HepG2 (cell line): Measurements from ENCODE around the gene SURF2. TPM values are rescaled to one million over a fixed set of nuclear protein-coding genes. Genes with fewer than 3 reads are reported as not detected.

Experiments
- ATF6 ChIP-seq: sonication (generic); formaldehyde crosslinking; conservative IDR thresholded peaks from 2 replicates; pipeline ENCODE4 v1.4.0; 2020; ENCODE audit warnings: missing genetic modification reagents
- FLYWCH1 ChIP-seq: sonication (generic); formaldehyde crosslinking; IDR thresholded peaks from 2 replicates; pipeline ENCODE4 v1.8.1; 2023; ENCODE audit warnings: mild to moderate bottlenecking, missing genetic modification reagents
- FOXO4 ChIP-seq: sonication (generic); formaldehyde crosslinking; conservative IDR thresholded peaks from 2 replicates; pipeline ENCODE4 v1.8.1; 2023; ENCODE audit warnings: missing genetic modification reagents
- HNRNPLL ChIP-seq: fragments of 200-400 bp; formaldehyde crosslinking; IDR thresholded peaks from 2 replicates; pipeline ENCODE4 v1.6.1; 2017; ENCODE audit warnings: mild to moderate bottlenecking, low read depth, low read length; ENCODE audit not compliant: poor library complexity, severe bottlenecking
- MIER3 ChIP-seq: IDR thresholded peaks from 2 replicates; pipeline ENCODE4 v1.6.1; 2016; ENCODE audit warnings: missing compliant biosample characterization, borderline replicate concordance
- SCMH1 ChIP-seq: sonication (generic); formaldehyde crosslinking; IDR thresholded peaks from 2 replicates; pipeline ENCODE4 v1.9.0; 2021; ENCODE audit warnings: missing genetic modification reagents, mild to moderate bottlenecking, borderline replicate concordance
- SYNCRIP ChIP-seq: fragments of 200-400 bp; formaldehyde crosslinking; IDR thresholded peaks from 2 replicates; pipeline ENCODE4 v1.6.1; 2018; ENCODE audit warnings: mild to moderate bottlenecking, low read depth, low read length; ENCODE audit not compliant: insufficient read depth
- TMF1 ChIP-seq: sonication (generic); formaldehyde crosslinking; IDR thresholded peaks from 2 replicates; pipeline ENCODE4 v1.8.1; 2022; ENCODE audit warnings: low read depth, missing genetic modification reagents
- WIZ ChIP-seq: sonication (generic); formaldehyde crosslinking; IDR thresholded peaks from 2 replicates; pipeline ENCODE4 v1.5.1; 2020; ENCODE audit warnings: mild to moderate bottlenecking, missing genetic modification reagents
- ZFAT ChIP-seq: sonication (generic); formaldehyde crosslinking; conservative IDR thresholded peaks from 2 replicates; pipeline ENCODE4 v1.8.1; 2023; ENCODE audit warnings: missing genetic modification reagents, inconsistent platforms
- ZNF160 ChIP-seq: sonication (generic); formaldehyde crosslinking; IDR thresholded peaks from 2 replicates; pipeline ENCODE4 v1.8.0; 2022; ENCODE audit warnings: mild to moderate bottlenecking, inconsistent platforms, missing genetic modification reagents
- ZNF296 ChIP-seq: sonication (generic); formaldehyde crosslinking; conservative IDR thresholded peaks from 2 replicates; pipeline ENCODE4 v1.5.0; 2020; ENCODE audit warnings: mild to moderate bottlenecking, missing genetic modification reagents
- ZNF34 ChIP-seq: sonication (generic); formaldehyde crosslinking; IDR thresholded peaks from 2 replicates; pipeline ENCODE4 v1.4.0; 2020; ENCODE audit warnings: mild to moderate bottlenecking, missing genetic modification reagents, borderline replicate concordance
- ZNF446 ChIP-seq: sonication (generic); formaldehyde crosslinking; IDR thresholded peaks from 2 replicates; pipeline ENCODE4 v1.5.0; 2020; ENCODE audit warnings: mild to moderate bottlenecking, missing genetic modification reagents
- ZNF512 ChIP-seq: sonication (generic); formaldehyde crosslinking; IDR thresholded peaks from 2 replicates; pipeline ENCODE4 v1.4.0; 2020; ENCODE audit warnings: mild to moderate bottlenecking, missing genetic modification reagents
- ZNF564 ChIP-seq: sonication (generic); formaldehyde crosslinking; IDR thresholded peaks from 2 replicates; pipeline ENCODE4 v1.8.1; 2023; ENCODE audit warnings: mild to moderate bottlenecking, missing genetic modification reagents
- ZNF747 ChIP-seq: sonication (generic); formaldehyde crosslinking; IDR thresholded peaks from 2 replicates; pipeline ENCODE4 v1.8.1; 2023; ENCODE audit warnings: missing genetic modification reagents, mild to moderate bottlenecking, borderline replicate concordance
- polyA plus RNA-seq, 8 experiments: library from polyadenylated mRNA; depleted of rRNA in 3 of 8; stranded (reverse) in 7 of 8; unstranded in 1 of 8; fragments of >200 nt; fragmentation: Illumina TruSeq in 4 of 8; extraction: Trizol in 4 of 8; gene quantifications; 2 replicates each; pipeline versions ENCODE4 v1.2.1 to v1.2.3, GENCODE V29; 2011 to 2016; ENCODE audit warnings: low read depth in 4 of 8, missing spikeins in 1 of 8, mixed read lengths in 1 of 8; ENCODE audit not compliant: insufficient read depth in 1 of 8
- total RNA-seq, 5 experiments: library from RNA; depleted of rRNA; stranded (reverse); fragments of >200 nt; fragmentation: Illumina TruSeq; extraction: Trizol; gene quantifications; 2 replicates each; pipeline ENCODE4 v1.2.3, GENCODE V29; 2016; ENCODE audit warnings: low read depth in 1 of 5
- TF ChIP-seq, protein P1 (sequence below): sonication (generic); formaldehyde crosslinking; IDR thresholded peaks from 2 replicates; pipeline ENCODE4 v1.5.1; 2020; ENCODE audit warnings: missing genetic modification reagents, mild to moderate bottlenecking, borderline replicate concordance
- TF ChIP-seq, protein P2 (sequence below): IDR thresholded peaks from 2 replicates; pipeline ENCODE4 v1.4.0; 2020; ENCODE audit warnings: mild to moderate bottlenecking, missing genetic modification reagents

The SURF2 gene
- total and polyA plus RNA-seq, 2 of the 13 experiments (the other 11 are each of a cell fraction or from before 2014, with no cell fraction given): 6.3 to 13.6 TPM

GRCh38 chr9:133386338-133386737 lies 30.0 kb downstream of the SURF2 start (continued):
- TF ChIP-seq FOXO4: no peak
- no peak for TF ChIP-seq ZNF564 (CRISPR knock-in tag)
- TF ChIP-seq SCMH1 (CRISPR knock-in tag): no peak
- TF ChIP-seq, protein P1, sequence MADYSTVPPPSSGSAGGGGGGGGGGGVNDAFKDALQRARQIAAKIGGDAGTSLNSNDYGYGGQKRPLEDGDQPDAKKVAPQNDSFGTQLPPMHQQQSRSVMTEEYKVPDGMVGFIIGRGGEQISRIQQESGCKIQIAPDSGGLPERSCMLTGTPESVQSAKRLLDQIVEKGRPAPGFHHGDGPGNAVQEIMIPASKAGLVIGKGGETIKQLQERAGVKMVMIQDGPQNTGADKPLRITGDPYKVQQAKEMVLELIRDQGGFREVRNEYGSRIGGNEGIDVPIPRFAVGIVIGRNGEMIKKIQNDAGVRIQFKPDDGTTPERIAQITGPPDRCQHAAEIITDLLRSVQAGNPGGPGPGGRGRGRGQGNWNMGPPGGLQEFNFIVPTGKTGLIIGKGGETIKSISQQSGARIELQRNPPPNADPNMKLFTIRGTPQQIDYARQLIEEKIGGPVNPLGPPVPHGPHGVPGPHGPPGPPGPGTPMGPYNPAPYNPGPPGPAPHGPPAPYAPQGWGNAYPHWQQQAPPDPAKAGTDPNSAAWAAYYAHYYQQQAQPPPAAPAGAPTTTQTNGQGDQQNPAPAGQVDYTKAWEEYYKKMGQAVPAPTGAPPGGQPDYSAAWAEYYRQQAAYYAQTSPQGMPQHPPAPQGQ (CRISPR knock-in tag): no peak
- TF ChIP-seq WIZ (CRISPR knock-in tag): no peak
- no peak for TF ChIP-seq ZFAT (CRISPR knock-in tag)
- TF ChIP-seq TMF1: no peak
- no peak for TF ChIP-seq ZNF446 (CRISPR knock-in tag)
- no peak for TF ChIP-seq FLYWCH1
- no peak for TF ChIP-seq ZNF160
- no peak for TF ChIP-seq ZNF34 (CRISPR knock-in tag)
- TF ChIP-seq, protein P2, sequence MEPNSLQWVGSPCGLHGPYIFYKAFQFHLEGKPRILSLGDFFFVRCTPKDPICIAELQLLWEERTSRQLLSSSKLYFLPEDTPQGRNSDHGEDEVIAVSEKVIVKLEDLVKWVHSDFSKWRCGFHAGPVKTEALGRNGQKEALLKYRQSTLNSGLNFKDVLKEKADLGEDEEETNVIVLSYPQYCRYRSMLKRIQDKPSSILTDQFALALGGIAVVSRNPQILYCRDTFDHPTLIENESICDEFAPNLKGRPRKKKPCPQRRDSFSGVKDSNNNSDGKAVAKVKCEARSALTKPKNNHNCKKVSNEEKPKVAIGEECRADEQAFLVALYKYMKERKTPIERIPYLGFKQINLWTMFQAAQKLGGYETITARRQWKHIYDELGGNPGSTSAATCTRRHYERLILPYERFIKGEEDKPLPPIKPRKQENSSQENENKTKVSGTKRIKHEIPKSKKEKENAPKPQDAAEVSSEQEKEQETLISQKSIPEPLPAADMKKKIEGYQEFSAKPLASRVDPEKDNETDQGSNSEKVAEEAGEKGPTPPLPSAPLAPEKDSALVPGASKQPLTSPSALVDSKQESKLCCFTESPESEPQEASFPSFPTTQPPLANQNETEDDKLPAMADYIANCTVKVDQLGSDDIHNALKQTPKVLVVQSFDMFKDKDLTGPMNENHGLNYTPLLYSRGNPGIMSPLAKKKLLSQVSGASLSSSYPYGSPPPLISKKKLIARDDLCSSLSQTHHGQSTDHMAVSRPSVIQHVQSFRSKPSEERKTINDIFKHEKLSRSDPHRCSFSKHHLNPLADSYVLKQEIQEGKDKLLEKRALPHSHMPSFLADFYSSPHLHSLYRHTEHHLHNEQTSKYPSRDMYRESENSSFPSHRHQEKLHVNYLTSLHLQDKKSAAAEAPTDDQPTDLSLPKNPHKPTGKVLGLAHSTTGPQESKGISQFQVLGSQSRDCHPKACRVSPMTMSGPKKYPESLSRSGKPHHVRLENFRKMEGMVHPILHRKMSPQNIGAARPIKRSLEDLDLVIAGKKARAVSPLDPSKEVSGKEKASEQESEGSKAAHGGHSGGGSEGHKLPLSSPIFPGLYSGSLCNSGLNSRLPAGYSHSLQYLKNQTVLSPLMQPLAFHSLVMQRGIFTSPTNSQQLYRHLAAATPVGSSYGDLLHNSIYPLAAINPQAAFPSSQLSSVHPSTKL (CRISPR knock-in tag): no peak; the same call in none of the 2 replicates
- no peak for TF ChIP-seq ZNF512 (CRISPR knock-in tag)
- no peak for TF ChIP-seq MIER3
- TF ChIP-seq ZNF747: no peak
- no peak for TF ChIP-seq ATF6
- TF ChIP-seq HNRNPLL: no peak
- TF ChIP-seq ZNF296 (CRISPR knock-in tag): no peak
- no peak for TF ChIP-seq SYNCRIP
